ENCODE measurements around the gene EXTL2.
A peak's percentile ranks its signal among the peaks of the same experiment; 100 is the strongest.
"Not testable (repeated sequence)": the region's sequence is repeated elsewhere in the genome, so short reads cannot be mapped to it uniquely, and the experiment has no call there.

EXTL2 gene, protein sequence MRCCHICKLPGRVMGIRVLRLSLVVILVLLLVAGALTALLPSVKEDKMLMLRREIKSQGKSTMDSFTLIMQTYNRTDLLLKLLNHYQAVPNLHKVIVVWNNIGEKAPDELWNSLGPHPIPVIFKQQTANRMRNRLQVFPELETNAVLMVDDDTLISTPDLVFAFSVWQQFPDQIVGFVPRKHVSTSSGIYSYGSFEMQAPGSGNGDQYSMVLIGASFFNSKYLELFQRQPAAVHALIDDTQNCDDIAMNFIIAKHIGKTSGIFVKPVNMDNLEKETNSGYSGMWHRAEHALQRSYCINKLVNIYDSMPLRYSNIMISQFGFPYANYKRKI

DNA sequence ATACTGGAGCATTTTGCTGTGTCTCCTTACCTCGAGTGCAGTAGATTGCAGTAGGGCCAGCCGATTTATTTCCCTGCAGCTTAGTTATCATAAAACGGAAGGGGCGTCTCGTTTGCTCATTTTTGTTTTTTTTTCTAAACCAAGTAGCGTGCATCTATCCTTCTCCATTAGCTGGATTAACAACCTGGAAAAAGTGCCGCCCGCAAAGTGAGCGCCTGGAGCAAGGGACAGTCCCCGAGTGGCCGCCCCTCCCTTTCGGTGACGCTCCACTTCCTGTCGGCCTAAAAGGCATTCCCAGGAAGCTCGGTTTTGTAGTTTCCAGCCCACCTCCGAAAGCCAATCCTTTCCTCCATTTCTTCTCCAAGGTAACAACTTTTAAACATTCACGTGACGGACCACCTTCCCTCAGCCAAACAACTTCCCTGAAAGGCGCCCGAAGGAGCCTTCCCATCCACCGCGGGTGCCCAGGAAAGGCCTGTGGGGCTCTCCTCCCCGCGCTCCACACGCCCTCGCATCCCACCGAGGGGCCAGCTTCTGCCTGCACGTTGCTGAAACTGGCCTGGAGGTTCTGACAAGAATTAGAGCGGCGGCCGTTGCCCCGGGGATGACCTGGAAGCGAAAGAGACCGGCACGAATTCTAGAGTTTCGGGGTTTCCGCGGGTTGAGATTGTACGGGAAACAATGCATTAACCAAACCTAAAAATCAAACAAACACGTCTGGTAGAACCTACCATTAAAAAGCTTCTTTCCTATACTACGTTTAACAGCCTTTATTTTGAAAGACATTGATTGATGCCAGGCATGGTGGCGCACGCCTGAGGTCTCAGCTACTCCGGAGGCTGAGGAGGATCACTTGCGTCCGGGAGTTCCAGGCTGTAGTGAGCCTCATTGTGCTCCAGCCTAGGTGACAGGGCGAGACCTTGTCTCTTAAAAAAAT is at the start of gene EXTL2:
TSS of gene EXTL2 (minus strand) at position 240 of the 937 bp plus-strand sequence. CDS start 6,085 bp downstream, outside the sequence.
- DNase-seq = peak; percentile 77

DNA sequence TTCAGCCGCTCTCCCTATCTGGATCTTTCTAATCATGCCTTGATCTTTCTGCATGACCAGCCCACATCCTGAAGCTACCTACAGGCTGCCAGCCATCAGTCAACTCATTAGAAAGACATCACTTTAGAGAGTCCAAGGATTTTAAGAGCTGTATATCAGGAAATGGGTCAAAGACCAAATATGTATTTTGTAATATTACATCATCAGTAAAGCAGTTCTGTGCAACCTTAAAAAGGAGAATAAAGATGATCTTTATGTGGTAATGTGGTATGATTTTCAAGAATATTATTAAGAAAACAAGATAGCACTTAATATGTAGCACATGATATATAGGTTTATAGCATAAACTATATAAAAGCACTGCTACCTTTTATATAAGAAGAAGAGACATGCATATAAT is 48.9 kb upstream of the EXTL2 start:
- DNase-seq = peak; percentile 13

DNA sequence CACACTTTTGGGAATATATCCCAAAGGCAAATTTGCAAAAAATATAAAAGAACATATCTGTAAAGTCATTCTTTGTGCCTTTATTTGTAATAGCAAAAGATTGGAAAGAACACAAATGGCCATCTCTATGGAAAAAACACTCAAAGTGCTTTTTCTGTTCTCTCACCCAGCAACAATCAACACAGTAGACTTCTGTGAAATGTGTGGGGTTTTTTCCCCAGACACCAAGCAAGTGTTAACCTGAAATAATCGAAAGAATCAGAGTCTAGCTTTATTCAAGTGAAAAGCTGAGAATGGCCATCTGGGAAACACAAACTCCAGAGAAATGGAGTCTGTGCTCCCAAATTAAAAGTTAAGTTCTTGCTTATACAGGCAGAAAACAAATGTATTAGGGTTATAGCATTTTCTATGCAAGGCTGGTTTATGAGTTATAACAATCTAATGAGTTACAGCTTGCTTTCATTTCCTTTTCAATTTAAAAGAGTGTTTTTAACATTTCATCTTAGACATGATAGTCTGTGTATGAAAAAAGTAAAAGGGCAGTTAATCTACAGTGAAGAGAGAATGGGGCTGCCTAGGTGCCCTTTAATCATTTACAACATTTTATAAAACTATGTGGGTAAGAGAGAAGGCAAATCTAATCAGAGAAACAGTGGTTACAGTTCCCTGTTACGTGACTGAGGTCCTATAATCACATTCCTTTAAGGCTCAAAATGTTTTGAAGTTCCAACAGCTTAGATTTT is 47.8 kb upstream of the EXTL2 start:
- no peak for DNase-seq

DNA sequence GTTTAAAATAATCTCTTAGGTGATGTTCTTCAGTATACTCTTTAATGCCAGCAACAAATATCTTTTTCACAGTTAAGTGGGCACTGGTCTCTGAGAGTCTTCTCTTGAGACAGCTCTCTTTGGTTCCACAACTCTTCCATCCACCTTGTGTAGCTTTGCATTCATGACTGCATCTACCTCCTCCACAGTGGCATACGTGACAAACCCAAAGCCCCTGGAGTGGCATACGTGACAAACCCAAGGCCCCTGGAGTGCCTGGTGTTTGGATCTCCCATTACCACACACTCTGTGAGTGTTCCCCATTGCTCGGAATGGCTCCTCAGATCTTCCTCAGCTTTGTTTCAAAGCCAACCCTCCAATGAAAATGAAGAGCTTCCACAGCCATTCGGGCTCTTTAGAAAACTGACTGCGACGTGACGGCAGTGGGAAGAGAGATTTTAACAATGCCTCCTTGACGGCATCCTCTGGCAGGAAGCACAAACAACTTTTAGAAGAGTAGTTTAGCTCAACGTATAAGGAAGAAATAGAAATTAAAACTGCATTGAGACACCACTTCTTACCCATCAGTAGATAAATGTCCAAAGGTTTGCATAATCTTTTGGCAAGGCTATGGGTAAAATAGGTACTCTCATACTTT is 47.1 kb upstream of the EXTL2 start:
- DNase-seq = no peak

DNA sequence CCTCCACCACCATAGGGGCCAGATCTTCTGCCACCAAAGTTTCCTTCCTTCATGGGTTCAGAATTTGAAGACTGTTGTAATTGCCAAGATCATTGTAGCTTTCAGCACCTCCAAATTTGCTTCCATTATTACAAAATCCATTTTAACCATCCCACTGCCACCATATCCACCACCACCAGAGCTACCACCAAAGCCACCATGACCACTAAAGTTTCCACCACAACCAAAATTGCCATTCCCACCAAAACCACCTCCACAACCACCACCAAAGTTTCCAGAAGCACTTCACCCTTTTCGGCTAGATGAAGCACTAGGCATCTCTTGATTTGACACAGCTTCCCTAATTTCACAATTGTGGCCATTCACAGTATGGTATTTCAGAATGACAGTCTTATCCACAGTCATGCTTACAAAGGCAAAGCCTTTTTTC is 46.5 kb upstream of the EXTL2 start:
- no peak for DNase-seq

DNA sequence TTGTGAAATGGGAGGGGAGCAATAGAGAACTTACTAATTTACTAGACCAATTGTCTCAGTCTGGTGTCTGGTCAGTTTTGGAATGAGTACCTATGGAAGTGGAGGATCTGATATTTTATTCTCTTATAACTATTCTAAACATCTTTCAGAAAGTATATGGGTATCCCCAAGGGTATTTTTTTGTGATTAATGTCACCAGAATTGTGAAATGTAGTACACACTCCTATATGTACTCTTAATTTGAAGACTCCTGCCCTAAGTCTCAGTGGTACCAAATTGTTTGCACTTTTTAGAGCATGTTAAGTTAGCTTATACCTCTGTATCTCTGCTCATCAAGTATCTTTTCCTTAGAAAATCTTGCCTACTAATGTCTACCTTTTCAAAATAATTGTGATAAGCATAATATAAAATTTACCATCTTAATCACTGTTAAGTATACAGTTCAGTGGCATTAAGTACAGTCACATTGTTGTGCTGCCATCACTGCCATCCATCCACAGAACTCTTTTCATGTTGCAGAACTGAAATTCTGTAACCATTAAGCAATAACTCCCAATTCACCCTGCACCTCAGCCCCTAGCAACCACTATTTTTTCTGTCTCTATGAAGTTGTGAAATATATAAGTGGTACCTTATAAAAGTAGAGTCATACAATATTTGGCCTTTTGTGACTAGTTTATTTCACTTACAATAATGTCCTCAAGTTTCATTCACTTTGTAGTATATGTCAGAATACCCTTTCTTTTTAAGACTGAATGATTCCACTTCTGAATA is 41.7 kb upstream of the EXTL2 start:
- DNase-seq = no peak

DNA sequence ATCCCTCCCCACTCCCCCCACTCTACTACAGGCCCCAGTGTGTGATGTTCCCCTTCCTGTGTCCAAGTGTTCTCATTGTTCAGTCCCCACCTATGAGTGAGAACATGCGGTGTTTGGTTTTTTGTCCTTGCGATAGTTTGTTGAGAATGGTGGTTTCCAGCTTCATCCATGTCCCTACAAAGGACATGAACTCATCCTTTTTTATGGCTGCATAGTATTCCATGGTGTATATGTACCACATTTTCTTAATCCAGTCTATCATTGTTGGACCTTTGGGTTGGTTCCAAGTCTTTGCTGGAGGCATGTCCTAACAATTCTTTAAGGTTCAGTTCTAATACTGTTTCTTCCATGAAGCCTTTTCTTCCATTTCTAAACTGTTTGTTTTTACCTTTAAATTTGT is 38.9 kb upstream of the EXTL2 start:
- DNase-seq = not testable (repeated sequence)

DNA sequence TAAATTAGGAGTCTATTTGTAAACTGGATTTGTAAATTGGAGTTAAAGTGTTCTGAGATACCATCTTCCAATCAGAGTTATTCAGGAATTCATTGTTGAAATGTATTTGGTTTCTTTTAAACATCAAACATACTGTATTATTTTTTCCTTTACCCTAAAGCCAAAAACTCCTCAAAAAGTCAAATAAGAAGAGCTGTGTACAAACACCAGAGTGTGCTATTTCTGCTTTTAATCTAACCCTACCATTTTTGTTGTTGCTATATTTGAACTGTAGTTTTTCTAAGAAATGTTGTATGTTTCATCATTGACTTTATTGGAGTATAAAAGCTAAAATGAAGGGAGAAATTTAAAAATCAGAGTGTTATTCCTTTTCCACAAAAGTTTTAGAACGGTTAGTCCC is 37.1 kb upstream of the EXTL2 start:
- no peak for DNase-seq

DNA sequence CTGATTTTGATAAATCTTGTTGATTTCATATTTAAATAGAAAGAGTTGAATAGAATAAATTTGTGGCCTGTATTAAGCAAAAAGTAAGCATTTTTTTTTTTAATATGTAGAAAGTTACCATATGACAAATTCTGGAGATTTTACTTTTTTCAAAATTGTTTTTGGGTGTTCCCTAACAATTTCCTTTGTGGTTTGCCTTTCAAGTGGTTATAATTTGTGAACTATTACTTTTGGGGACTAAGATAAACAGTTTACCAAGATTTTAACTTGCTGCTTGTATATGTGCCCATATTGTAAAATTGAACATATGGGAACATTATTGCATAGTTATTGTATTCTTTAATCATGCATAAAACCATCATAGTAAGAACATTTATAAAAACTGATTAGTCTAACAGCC is 35.9 kb upstream of the EXTL2 start:
- DNase-seq = no peak

DNA sequence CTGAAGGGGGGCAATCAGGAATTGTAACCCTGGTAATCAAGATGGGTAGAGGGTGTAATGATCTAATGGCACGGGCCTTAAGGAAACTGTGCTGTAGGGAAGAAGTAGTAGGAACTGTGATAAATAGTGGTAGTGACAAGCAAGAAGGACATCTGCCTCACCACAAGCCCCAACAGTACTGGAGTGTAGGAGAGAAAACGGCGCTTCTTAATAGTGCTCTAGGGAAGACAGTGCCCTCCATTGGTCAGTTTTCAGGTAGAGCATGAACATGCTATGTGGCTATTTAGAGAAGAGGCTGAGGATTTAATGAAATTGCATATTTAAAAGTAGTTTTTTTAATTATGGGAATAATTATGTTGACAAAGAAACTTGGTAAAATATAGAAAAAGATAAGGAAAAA is 33.5 kb upstream of the EXTL2 start:
- DNase-seq = no peak

DNA sequence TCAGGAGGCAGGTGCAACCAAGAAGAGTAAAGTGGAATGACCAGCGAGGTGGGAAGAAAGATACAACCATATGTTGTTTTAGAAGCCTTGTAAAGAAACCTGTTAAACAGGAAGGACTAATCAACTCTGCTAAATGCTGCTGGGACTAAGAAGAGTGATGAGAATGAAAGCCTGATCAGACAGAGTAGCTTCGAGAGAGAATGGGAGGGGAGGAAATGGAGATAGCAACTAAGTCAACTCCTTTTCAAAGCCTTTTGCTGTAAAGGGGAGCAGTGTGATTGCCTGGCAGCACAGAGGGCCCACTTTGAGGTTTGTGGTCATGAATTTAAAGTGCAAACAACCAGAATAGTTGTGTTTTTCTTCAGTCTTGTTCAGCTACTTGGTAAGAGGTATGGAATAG is 32.6 kb upstream of the EXTL2 start:
- DNase-seq = no peak

DNA sequence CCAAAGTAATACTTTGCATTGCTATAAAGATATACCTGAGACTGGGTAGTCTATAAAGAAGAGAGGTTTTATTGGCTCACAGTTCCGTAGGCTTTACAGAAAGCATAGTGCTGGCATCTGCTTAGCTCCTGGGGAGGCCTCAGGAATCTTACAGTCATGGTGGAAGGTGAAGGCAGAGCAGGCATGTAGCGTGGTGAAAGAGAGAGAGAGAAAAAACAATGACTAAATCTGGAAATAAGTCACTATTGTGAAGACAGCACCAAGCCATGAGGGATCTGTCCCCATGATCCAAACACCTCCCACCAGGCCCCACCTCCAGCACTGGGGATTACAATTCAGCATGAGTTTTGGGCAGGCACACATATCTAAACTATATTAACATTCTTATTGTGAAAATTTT is 31.6 kb upstream of the EXTL2 start:
- no peak for DNase-seq

DNA sequence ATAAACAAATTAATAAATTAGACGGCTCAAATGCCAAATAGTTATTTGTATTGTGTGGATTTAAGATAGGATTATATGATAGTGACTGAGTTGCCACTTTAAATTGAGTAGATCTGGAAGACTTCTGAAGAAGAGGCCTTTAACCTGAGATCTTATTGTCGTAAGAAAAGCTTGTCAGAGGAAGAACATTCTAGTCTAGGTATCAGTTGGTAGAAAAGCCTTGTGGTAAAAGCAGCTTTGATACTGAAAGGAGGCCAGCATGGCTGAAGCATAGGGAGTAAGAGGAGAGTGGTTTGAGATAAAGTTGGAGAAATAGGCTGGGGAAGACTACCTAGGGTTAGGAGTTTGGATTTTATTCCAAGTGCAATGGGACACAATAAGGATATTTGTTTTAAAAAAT is 30.3 kb upstream of the EXTL2 start:
- no peak for DNase-seq

DNA sequence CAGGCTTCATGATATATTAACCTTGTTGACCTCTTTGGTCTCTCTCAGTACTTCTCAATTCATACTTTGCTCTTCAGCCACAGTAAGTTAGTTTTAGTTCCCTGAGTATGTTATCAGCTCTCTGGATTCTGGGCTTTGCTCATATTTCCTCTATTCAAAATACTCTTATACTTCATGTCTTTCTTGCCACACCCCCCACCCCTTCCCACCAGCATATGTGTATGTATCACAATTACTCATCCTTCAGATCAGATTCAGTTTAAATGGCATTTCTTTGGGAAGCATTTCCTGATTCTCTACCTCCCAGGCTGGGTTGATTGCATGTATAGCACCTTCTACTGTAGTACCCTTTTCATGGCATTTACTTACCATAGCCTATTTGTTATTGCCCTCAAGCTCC is 29.6 kb upstream of the EXTL2 start:
- peak; percentile 70 for DNase-seq

DNA sequence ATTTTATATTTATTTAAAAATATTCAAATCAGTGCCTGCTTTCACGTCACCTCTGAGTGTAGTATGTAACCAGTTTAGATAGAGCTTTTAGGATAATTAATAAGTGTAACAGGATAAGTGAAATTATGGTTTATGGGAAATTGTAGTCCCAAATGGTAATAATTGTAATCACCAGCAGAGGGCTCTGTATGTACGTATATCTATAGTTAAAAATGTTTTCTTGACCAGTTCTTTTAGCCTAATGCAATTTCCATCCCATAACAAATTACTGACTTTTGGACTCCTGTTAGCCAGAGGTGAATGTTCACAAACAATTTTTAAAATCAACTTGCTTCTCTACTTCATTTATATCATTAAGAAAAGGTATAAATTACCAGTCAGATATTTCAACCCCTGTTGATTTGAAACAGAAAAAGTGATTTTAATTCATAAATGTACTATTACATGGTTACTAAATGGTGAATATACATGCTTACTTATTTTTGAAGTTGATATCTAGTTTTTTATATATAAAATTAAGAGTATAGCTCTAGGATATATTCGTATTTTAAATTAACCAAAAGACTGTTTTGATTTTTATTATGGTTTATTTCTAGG is 26.6 kb upstream of the EXTL2 start:
- DNase-seq = no peak

DNA sequence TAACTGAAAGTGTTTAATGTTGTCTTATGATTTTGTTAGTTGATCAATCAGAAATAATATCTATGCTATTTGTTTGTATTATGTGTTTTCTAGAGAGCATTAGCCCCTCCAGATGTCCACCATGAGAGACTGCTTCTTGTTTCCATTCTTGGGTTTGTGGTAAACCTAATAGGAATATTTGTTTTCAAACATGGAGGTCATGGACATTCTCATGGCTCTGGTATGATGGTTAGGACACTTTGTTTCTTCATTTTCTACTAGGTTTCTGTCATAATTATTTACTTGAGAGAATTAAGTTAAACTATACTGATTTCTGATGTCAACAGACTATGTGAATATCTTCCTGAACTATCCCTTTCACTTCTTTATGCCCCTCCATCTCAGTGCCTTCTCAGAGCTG is 17.4 kb upstream of the EXTL2 start:
- DNase-seq = no peak

DNA sequence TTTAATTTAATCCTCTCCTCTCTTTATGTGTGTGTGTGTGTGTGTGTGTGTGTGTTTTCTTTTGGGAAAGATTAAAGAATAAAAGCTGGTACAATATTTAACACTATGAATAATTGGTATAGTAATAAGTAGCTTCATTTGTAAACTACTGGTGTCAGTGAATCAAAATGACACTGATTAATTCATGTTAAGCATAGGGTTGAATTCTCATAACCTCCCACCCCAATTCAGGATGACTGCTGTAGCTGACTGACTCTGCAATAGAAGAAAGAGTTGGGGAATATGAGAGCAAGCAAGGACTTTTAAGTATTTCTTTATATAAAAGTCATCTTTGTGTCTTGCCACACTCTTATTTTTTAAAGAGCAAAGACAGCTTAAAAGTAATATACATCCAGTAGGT is 14.4 kb upstream of the EXTL2 start:
- no peak for DNase-seq

DNA sequence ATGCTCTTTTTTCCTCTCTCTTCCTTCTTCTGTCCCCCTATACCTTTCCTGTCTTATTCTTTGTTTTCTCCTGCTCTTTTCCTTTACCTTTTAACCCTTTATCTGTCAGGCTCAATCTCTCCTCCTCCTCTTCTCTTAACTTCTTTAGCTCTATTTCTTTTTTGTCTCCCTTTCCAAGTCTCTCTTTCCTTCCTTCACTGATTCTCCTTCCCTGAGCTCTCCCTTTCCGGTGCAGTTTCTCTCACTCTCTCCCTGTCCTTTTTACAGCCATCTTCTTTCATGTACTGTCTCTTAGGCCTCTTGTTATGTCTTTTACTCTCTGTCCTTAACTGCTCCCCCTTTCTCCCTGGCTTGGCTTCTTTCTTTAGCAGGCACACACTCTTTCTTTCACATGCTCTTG is 13.2 kb upstream of the EXTL2 start:
- no peak for DNase-seq

DNA sequence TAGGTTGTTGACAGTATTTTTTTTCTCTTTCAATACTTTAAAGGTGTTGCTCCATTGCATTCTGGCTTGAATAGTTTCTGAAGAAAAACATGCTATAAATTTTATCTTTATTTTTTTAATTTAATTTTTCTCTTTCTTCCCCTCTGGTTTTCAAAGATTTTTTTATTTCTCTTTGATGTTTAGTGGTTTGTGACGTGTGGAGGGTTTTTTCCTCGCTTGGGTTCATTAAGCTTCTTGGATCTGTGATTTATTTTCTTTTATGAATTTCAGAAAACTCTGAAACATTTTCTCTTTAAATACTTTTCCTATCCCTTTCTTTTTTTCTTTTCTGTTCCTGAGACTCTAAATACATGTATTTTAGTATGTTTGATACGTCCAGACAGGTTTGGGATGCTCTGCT is 10.5 kb upstream of the EXTL2 start:
- no peak for DNase-seq

DNA sequence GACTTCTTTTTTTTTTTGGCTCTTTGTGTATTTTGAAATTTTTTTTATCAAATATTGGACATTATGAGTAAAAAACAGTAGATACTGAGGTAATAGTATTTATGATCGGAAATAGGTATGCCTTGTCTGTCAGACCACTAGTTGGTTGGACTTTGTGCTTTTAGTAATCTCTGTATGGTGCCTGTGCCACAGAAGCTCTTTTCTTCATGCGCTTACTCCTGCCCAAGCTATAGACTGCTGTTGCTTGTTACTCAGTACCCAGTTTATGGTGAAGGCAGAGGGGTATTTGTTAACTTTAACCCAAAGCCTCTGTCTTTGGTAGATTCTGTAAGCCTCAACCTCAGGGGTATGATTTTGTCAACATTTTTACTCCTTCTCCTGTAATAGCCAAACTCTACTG is 9.9 kb upstream of the EXTL2 start:
- no peak for DNase-seq

DNA sequence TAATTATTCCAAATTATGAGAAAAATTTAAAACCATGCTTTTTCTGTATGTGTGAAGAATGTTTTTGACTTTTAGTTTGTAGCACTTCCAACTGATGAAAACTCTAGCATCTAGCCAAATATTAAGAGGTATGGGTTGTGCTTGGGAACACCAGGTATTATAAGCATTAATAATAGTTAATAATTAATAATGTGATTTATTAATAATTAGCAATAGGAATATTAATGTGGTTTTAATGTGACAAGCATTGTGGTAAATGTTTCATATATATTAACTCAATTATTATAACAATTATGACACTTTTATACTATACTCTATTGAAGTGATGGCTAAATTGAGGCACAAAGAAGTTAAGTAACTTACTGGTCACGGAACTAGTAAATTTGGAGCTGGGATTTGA is 9.1 kb upstream of the EXTL2 start:
- DNase-seq = no peak

DNA sequence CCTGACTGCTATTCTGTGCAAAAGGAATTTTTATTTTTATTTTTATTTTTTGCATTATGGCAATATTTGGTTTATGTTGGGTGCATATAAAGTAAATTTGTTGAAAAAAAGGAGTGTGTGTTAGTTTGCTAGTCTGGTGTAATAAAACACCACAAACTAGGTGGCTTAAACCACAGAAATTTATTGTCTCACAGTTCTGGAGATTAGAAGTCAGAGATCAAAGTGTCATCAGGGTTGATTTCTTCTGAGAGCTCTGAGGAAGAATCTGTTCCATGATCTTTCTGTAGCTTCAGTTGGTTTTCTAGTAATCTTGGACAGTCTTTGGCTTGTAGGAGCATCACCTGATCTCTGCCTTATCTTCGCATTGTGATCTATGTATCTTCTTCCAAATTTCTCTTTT is 7.7 kb upstream of the EXTL2 start:
- no peak for DNase-seq
